Thyroid gland (tissue), 4 donors: ENCODE measurements around the gene PCYOX1L. TPM values are rescaled to one million over a fixed set of nuclear protein-coding genes. Genes with fewer than 3 reads are reported as not detected.

Experiments used
- DNase-seq, 2 donors: peaks; one replicate each; pipeline ENCODE4 v3.0.0-alpha.2; 2019
- H3K27ac ChIP-seq, 3 donors: fragments of 200-600 bp; sonication (generic); 1 replicate in 2 of 3; 2 replicates in 1 of 3; pipeline ENCODE4 v1.5.1; 2016 to 2019; ENCODE audit warnings: mild to moderate bottlenecking in 1 of 3, moderate library complexity in 1 of 3
- H3K27me3 ChIP-seq: fragments of 200-600 bp; sonication (generic); one replicate; pipeline ENCODE4 v1.5.1; 2019
- H3K36me3 ChIP-seq, 2 donors: fragments of 200-600 bp; sonication (generic); one replicate each; pipeline ENCODE4 v1.5.1; 2016 to 2019
- H3K4me1 ChIP-seq, 2 donors: fragments of 200-600 bp; sonication (generic); one replicate each; pipeline ENCODE4 v1.5.1; 2017 to 2019
- H3K4me3 ChIP-seq, 3 donors: fragments of 200-600 bp; sonication (generic); replicated peaks in 1 of 3; 1 replicate in 2 of 3; 2 replicates in 1 of 3; pipeline ENCODE4 v1.5.1; 2016; ENCODE audit warnings: mild to moderate bottlenecking in 1 of 3
- H3K9me3 ChIP-seq: fragments of 200-600 bp; sonication (generic); one replicate; pipeline ENCODE4 v1.5.1; 2017
- CTCF ChIP-seq, 6 experiments: fragments of 200-600 bp in 3 of 6; fragments of 450-650 bp in 3 of 6; sonication (generic) in 3 of 6; IDR thresholded peaks; one replicate each; pipeline ENCODE4 v1.5.1; 2016 to 2019; ENCODE audit warnings: antibody characterized with exemption in 6 of 6, mild to moderate bottlenecking in 2 of 6, inconsistent platforms in 1 of 6, moderate library complexity in 1 of 6
- POLR2A ChIP-seq, 2 donors: fragments of 450-650 bp; IDR thresholded peaks; one replicate each; pipeline ENCODE4 v1.6.1; 2017; ENCODE audit warnings: antibody characterized with exemption in 2 of 2, mild to moderate bottlenecking in 2 of 2, moderate library complexity in 1 of 2
- WGBS, 2 donors: methylation state at CpG; one replicate each; pipeline ENCODE4 v1.1.5; 2017; 5-methylcytosine and 5-hydroxymethylcytosine counted together
- intact Hi-C: fragments of 100-400 bp; cut with DNase I; formaldehyde crosslinking; loops from one replicate; pipeline ENCODE4 v1.15.1; 2023
- total RNA-seq, 4 donors: library from RNA; depleted of rRNA; stranded (reverse); fragments of >200 nt; gene quantifications; one replicate each; pipeline ENCODE4 v1.2.3, GENCODE V29; 2016

PCYOX1L gene
- total RNA-seq, result 1 to 10 TPM; 1.8 to 4.4 (median 2.4) TPM

DNA sequence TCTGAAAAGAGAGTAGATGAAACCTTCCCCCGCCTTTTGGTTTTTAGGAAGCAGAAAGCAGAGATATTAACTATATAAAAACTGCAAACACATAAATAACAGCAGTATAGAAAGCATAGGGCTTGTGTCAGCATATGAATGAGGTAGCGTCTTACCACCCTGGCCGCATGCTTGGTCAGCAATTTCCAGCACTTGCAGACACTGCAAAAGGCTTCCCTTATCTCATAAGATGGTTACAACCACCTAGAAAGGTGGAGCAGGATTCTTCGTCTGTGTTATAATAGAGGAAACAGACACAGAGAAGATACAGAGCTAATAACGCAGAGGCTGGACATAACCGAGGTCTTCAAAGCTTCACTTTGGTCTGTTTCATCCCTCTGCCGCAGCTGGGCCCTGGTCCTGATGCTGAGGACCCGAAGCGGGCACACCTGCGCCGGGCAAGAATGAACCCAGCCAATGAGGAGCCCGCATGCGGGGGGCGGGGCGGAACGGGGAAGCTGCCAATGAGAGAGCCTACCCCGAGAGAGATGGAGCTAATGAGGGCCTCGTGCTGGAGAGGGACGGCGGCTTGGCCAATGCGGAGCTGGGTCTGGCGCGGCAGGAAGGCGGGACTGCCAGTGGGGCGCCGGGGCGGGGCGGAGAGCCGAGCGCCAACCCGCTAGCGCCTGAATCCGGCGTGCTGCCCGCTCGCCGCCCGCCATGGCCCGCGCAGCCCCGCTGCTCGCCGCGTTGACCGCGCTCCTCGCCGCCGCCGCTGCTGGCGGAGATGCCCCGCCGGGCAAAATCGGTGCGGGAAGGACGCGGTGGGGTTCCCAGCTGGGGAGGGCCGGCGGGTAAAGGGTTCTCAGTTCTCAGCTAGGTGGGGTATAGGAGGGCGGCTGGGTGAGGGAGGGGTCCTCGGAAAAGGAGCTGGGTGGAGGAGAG lies at the start of gene PCYOX1L:
PCYOX1L (plus strand) TSS at position 677 of the 924 bp plus-strand sequence; CDS start at position 700, 23 bp downstream.
- H3K36me3 ChIP-seq, result peaks cover 0 to 14% of the 10 kb centered on the region in 2 donors
- intact Hi-C loops, result no loop called here
- 3 to 5% methylated on average over 28 to 34 of the region's 61 CpGs for WGBS, 2 donors
- H3K4me3 ChIP-seq, result peak within 1 kb of the TSS; percentile 21 to 76 (median 71)
- DNase-seq, result peak; percentile 95 to 97
- H3K27ac ChIP-seq, result peak within 1 kb of the TSS in 1 of 3 donors; percentile 61
- H3K27me3 ChIP-seq, result no peaks in the 10 kb centered on the region
- H3K9me3 ChIP-seq, result no peaks in the 10 kb centered on the region
- peaks cover 3 to 7% of the 10 kb centered on the region in 2 donors for H3K4me1 ChIP-seq
- TF ChIP-seq POLR2A (IDR thresholded peaks at IDR 0.05) (peak in 1 of 2 donors; percentile 49), CTCF (IDR thresholded peaks at IDR 0.05) (no peak)

GRCh38 chr5:149309354-149309753 lies 48.5 kb upstream of the PCYOX1L start:
- TF ChIP-seq CTCF (IDR thresholded peaks at IDR 0.05) (no peak), POLR2A (IDR thresholded peaks at IDR 0.05) (no peak)
- no peaks in the 10 kb centered on the region for H3K36me3 ChIP-seq
- H3K27me3 ChIP-seq, result no peaks in the 10 kb centered on the region
- no peak overlapping the region for H3K27ac ChIP-seq
- no peaks in the 10 kb centered on the region for H3K4me1 ChIP-seq
- no peak for DNase-seq
- intact Hi-C loops, result no loop called here
- WGBS, 2 donors, result 84 to 85% methylated on average over 6 of the region's 6 CpGs
- H3K4me3 ChIP-seq, result no peak overlapping the region
- H3K9me3 ChIP-seq, result no peaks in the 10 kb centered on the region

GRCh38 chr5:149310488-149310887 lies 47.4 kb upstream of the PCYOX1L start:
- 87 to 92% methylated on average over 4 of the region's 4 CpGs for WGBS, 2 donors
- no peaks in the 10 kb centered on the region for H3K9me3 ChIP-seq
- H3K36me3 ChIP-seq, result no peaks in the 10 kb centered on the region
- TF ChIP-seq CTCF (IDR thresholded peaks at IDR 0.05), result no peak
- no peak for TF ChIP-seq POLR2A (IDR thresholded peaks at IDR 0.05)
- DNase-seq, result no peak
- no peak overlapping the region for H3K27ac ChIP-seq
- H3K4me3 ChIP-seq, result no peak overlapping the region
- no peaks in the 10 kb centered on the region for H3K4me1 ChIP-seq
- intact Hi-C loops, result loop anchor here (10.0 kb wide), 1 partner anchor 254 kb away; no protein-coding TSS in a partner anchor
- no peaks in the 10 kb centered on the region for H3K27me3 ChIP-seq

- no peaks in the 10 kb centered on the region for H3K36me3 ChIP-seq
- no peaks in the 10 kb centered on the region for H3K4me1 ChIP-seq
- H3K27ac ChIP-seq, result no peak overlapping the region
- no peak overlapping the region for H3K4me3 ChIP-seq
- peak; percentile 24 to 29 for DNase-seq
- no peaks in the 10 kb centered on the region for H3K27me3 ChIP-seq
- intact Hi-C loops, result loop anchor here (10.0 kb wide), 1 partner anchor 254 kb away; no protein-coding TSS in a partner anchor
- TF ChIP-seq CTCF (IDR thresholded peaks at IDR 0.05) (no peak), POLR2A (IDR thresholded peaks at IDR 0.05) (no peak)
- no peaks in the 10 kb centered on the region for H3K9me3 ChIP-seq
- 52 to 58% methylated on average over 10 of the region's 10 CpGs for WGBS, 2 donors
These were observed 46.7 kb upstream of the PCYOX1L start for GRCh38 chr5:149310947-149311658.
